Forelimb muscle (tissue), 1 donor: Measurements from ENCODE around the gene TM7SF3. TPM values are rescaled to one million over a fixed set of nuclear protein-coding genes. Genes with fewer than 3 reads are reported as not detected.

Source experiments
- DNase-seq: peaks from one replicate; pipeline ENCODE4 v3.0.0-alpha.2; 2013; ENCODE audit warnings: low read depth
- polyA plus RNA-seq: library from polyadenylated mRNA; unstranded; fragments of 120-200 nt; gene quantifications from one replicate; pipeline ENCODE4 v1.2.1, GENCODE V29; 2013; ENCODE audit not compliant: insufficient read length

The TM7SF3 gene
- polyA plus RNA-seq, 1 donor, result 26.8 TPM

DNA sequence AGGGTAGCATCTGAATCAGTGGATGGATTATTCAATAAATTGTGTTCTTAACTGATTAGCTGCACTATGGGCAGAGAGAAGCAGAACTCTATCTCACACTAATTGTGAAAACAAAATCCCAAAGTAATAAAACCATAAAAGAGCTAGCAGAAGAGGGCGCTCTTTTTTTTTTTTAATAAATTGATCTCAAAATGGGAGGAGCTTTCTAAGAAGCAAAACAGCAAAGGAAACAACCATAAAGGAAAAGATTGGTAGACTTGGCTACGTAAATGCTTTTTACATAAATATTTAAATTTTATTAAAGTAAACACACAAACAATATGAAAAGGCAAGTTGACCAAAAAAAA is 1.5 kb upstream of the TM7SF3 start:
- DNase-seq, result no peak

DNA sequence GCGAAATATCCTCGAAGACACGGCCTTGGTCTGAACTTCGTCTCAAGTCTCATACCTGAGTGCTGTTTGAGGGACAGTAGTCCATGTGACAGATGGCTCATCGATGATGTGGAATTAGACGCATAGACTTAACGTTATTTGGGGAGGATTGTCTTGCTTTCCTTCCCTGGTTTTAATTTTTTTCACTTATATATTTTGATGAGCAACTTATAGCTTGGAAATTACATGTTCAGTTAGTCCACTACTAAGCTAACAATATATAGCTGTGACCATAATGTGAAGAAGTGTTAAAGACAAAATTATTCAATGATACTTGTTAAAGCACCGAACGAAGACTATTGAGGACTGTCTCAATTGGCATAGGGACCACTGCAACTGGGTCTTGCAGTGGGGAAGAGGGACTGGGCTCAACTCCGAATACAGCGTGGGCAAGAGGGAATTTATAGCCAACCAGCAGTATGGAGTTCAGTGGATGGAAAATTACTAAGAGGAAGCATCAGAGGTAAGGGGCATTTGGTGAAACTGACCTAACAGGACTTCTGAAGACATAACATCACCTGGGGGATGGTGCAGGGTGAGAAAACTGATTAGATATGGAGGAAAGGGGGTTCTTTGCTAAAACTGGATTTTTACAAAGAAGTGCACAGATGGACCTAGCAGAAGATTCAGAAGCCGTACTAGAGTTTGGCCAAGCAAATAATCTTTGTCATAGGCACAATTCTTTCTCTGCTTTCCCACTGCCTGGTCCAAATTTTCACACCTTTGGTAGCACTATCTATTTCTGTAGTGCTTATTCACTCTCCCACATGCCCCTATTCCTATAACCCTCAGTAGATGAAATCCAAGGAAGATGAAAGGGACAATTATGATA is 910 bp upstream of the TM7SF3 start:
- DNase-seq, result no peak

DNA sequence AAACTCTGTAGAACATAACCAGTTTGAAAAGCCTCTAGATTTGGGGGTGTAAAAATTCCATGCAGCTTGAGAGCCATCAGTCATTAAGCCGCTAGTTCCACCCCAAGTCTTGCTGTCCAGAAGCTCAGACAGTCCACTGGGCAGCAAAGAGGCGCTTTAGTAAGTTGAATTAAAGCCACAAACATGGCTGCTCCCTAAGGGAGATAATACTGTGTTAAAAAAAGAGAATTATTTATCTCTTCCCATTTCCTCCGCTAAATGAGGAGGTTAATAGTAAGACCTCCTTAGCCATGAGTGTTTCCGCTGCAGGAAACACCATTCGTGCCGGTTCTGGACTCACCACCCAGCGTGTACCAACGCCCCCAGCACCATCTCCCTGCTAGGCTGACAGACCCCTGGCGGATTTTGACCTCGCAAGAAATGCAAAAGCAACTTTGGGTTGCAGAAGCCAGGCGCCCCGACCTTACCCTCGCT is 536 bp downstream of the TM7SF3 start:
- DNase-seq, result no peak

DNA sequence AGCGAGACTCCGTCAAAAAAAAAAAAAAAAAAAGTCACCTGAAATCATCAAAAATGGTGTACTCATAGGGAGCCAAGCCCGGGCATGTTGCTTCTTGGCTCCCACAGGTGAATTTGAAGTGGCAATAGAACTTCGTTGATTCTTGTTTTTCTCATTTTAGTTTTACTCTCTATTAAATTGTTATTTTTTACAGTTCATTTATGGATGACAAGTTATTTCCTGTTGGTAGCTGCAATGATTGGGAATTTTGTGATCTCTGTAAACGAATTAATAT is 1.3 kb downstream of the TM7SF3 start:
- DNase-seq, result no peak

DNA sequence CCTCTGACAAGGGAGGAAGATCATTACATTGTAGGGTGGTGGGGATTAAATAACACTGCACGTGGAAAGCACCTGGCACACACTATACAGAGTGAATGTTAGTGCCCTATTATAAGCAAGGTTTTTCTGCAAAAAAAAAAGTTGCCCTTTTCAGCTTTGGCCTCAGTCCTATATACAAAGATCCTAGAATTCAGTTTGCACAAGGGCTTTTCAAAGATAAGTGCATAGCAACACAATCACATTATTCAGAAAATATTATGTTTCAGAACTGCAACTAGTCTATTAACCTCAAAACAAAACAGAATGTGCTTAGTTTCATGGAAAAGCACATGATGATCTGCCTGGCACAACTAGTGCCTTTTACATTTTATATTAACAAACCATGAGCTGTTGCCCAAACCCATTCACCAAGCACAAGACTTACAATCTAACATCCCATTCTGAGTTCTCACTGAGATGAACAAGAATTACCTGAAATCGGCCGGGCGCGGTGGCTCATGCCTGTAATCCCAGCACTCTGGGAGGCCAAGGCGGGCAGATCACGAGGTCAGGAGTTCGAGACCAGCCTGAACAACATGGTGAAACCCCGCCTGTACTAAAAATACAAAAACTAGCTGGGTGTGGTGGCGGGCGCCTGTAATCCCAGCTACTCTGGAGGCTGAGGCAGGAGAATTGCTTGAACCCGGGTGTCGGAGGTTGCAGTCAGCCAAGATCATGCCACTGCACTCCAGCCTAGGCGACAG is 1.8 kb downstream of the TM7SF3 start:
- DNase-seq, result no peak

DNA sequence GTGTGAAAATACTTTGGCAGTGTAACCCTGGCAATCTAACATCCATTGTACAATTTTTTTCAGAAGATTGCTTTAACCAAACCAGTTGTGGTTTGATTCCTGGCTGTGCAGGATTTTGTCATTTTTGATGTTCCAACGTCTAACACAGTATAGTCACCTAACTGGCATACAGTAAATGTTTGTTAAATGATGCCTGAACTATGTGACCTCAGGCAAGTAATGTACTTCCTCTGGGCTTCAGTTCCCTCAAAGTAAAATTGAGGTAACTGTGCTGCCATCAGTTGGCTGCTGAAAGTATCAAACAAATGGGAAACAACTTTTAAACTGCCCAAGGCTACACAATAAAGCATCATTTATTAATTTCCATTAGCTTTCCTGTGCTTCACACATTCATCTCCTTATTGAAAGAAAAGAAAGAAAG is 4.3 kb downstream of the TM7SF3 start:
- no peak for DNase-seq

DNA sequence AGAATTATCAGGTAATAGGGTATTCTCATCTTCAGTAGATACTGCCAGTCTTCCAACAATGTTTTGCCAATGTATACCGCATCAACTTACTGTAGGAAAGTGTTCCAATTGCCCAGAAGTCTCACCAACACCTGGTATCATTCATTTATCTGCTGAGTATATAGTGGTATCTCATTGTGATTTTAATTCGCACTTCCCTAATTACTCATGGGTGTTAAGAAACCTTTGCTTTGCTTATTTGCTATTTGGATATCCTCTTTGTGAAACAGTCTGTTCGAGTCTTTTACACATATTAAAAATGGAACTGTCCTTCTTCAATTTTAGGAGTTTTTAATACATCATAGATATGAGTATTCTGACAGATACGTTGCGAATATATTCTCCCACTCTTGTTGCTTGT is 6.1 kb downstream of the TM7SF3 start:
- DNase-seq, result no peak

DNA sequence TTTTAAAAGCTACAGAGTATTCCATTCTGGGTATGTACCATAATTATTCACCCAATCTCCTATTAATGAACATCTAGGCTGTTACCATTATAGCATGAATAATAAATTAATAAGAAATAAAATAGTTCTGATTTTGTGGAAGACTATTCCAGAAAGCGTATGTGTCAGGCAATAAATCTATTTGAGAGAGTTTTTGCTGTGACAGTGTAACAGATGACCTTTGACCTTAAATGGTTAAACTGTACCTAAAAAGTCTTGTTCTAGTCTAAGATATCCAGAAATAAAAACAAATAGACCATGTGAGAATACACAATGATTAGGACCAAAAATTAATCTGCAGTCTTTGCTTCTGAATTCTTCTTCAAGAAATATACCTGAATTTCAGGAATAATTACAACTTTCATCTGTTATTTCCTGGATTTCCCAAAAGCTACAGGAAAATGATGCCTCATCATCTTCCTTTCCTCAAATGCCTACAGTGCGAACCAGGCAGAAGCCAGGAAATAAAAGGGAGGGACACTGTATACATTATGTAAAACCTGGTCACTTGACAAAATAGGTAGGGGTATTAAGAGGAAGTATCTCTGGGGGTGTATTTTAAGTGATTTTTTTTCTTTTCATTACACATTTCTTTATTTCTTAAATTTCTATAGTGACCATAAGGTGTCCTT is 7.3 kb downstream of the TM7SF3 start:
- no peak for DNase-seq

DNA sequence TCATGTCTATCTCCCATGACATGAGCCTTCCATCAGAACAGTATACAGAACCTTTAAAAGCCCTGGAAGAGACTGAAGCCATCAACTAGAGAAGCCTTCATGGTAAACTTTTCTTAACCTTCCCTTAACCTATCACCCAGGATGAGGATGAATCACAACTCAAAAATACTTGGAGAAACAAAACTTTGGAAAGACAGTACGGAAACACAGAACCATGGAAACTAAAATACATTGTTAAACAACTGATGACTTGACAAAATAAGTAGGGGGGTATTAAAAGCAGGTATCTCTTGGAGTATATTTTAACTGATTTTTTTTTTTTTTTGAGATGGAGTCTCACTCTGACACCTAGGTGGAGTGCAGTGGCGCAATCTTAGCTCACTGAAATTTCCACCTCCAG is 8.7 kb downstream of the TM7SF3 start:
- no peak for DNase-seq

DNA sequence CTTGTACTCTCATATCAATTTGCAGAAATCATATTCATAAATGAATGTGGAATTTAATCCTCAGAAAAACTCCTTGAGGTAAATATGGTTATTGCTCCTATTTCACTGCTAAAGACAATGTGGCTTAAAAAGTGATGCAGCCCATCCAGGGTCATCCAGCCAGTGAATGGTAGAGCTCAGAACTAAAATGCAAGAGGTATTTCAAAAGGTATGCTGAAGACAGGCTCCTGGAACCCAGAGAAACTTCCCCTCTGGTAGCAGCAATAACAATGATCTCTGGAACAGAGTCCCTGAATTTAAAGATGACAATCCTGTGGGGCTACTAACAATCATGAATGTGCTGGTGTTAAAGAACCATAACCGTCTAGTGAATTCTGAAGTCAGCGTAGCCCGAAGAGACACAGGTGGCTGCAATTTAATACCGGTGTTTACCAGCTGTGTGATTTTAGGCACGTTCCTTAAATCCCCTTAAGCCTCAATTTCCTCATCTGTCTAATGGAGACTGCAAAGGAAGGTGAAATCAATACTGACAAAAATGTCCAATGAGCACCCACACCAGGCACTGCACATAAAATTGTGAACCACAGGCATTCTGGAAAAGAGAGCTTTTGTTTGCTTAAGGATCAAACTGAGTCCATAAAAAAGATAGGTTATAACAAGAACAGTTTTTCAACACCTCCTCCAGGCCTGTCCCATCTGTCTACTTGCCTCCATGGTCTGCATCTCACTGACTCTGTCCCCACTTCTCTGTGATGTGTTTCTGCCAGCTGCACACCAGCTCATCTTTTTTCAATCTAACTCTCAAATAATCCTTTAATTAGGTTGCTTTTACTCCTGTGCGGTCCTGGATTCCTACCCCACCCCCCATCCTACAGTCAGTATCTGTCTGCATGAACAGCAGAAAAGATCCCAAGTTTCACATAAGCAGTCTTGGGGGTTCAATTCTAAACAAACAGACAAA is 10.5 kb downstream of the TM7SF3 start:
- no peak for DNase-seq

DNA sequence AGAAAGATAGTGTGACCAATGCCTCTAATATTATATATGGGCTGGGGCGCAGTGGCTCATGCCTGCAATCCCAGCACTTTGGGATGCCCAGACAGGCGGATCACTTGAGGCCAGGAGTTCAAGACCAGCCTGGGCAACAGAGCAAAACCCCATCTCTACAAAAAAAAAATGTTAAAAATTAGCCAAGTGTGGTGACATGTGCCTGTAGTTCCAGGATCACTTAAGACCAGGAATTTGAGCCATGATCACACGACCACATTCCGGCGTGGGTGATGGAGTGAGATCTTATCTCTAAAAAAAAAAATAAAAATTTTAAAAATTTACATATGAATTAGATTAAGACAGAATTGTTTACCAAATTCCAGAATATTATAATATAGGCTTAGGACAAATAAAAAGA is 12.0 kb downstream of the TM7SF3 start:
- no peak for DNase-seq

DNA sequence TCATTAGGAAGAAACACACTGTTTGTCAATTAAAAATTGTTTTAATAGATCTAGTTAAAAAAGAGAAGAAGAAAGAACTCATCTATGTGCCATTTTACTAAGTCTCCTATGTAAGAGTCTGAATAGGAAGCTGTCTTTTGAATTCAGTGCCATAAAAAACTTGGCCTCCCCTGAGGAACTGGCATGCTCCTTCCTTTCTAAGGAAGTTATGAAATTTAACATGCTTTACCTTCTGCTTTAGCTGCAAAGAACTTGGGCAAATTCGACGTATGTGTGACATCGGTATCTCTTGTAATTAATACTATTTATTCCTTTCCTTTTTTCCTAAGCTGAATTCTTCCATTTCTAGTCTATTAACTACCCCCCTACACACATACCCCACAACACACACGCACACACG is 12.5 kb downstream of the TM7SF3 start:
- no peak for DNase-seq

DNA sequence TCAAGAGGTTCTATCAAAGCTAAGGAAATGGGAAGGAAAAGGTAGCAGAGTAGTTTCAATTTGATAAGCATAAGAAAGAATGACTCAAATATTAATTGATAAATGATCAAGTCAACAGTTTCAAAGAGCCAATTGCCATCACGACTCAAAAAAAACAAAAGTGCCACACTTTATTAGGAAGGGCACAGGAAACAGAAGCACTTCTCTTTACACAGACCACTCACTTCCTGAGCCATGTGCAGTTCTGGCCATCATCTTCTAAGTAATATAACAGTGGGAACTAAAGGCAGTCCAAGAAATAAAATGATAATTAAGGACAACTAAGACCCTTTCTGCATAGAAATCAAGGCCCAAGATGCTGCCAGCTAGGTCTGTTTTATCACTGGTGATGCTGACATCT is 13.2 kb downstream of the TM7SF3 start:
- DNase-seq, result no peak

DNA sequence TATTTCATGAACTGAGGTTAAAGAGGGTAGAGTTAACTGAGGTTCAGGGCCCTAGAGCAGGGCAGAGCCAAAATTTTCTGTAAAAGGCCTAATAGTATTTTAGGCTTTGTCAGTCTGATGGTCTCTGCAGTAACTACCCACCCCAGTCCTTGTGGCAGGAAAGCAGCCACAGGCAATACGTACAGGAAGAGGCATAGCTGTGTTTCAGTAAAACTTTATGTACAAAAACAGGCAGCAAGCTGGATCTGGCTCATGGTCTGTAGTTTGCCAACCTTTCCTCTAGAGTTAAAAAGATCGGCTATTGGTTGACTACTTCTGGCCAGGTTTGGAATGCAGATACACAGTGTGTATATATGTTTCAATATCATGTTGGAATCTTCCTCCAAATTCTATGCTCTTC is 17.2 kb downstream of the TM7SF3 start:
- DNase-seq, result no peak

DNA sequence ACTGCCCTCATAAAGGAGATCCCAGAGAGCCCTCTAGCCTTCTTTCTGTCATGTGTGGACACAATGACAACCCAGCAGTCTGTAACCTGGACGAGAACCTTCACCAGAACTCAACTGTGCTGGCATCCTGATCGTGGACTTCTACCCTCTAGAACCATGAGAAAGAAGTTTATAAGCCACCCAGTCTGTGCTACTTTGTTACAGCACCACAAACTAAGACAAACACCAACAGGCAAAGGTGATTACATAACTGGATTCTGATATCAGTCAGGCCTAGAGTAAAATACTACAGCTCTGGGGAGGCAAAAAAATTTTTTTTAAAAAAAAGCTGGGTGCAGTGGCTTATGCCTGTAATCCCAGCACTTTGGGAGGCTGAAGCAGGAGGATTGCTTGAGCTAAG is 18.5 kb downstream of the TM7SF3 start:
- no peak for DNase-seq

DNA sequence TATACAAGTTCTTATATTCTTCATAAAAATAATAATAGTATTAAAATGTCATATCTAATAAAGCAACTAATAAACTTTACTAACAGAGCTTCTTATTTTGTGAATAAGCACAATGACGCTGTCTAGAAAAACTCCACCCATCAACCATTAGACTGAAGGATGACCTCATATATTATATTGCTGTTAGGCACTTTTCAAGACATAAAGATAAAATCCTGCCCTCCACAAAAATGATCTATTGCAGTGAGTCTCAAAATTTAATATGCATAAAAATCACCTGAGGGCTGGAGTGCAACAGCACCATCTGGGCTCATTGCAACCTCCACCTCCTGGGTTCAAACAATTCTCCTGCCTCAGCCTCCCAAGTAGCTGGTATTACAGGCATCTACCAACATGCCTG is 20.1 kb downstream of the TM7SF3 start:
- no peak for DNase-seq

DNA sequence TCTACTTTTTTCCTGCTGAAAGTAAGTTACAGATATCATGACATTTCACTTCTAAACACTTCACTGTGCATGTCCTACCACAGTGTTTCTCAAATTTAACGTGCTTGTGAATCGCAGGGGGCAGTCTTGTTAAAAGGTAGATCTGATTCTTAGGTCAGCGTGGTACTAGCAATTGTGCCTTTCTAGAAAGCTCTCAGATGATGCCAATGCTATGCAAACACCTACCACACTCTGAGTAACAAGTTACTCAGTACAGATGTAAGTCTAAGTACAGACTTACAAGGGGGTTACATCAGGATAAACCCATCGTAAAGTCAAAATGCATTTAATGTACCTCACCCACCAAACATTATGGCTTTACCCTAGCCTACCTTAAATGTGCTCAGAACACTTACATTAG is 22.4 kb downstream of the TM7SF3 start:
- DNase-seq, result no peak

DNA sequence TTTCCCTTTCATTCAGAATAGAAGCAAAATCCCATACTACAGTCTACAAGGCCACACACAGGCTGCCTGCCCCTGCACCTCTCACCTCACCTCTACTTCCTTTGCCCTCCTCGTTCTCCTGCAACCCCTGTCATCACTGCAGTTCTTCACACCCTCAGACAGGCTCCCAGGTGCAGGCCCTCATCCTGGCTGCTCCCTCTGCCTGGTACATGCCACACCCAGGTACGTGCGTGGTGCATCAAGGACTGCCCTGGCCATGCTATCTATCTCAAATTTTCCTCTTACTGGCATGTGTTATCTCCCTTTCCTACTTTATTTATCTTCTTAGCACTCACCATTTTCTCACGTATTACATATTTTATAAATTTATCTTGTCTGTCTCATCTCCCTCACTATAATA is 24.3 kb downstream of the TM7SF3 start:
- no peak for DNase-seq

DNA sequence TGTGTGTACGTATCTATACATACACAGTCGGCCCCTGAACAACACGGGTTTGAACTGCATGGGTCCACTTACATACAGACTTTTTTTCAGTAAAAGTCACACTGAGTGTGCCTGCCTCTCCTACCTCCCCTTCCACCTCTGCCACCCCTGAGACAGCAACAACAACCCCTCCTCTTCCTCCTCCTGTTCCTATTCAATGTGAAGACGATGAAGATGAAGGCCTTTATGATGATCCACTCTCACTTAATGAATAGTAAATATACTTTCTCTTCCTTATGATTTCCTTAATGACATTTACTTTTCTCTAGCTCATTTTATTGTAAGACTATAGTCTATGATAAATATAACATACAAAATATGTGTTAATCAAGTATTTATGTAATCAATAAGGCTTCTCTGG is 25.5 kb downstream of the TM7SF3 start:
- no peak for DNase-seq

DNA sequence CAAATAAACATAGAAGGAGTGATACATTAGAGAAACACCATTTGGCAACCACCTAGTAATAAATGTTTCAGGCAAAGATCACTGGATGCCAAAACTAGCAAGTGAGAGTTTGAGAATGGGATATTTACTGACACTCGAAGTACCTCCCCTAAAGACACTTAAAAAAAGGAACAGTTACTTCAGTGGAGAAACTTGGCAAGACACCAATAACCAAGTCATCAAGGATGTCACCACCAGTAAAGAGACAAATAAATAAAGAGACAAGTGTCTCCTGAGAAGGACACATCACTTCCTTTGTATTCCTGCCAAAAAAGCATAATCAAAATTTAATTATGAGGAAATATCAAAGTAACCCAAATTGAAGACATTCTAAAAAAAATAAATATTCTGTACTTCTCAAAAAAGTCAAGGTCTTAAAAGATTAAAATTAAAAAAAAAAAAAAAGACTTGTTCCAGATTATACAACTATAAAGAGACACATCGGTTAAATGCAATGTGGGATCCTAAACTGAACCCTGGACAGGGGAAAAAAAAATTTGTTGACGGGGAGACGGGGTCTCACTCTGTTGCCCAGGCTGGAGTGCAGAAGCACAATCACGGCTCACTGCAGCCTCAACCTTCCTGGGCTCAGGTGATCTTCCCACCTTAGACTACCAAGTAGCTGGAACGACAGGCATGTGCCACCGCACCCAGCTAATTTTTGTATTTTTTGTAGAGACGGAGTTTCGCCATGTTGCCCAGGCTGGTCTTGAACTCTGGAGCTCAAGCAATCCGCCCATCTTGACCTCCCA is 26.4 kb downstream of the TM7SF3 start:
- DNase-seq, result no peak

DNA sequence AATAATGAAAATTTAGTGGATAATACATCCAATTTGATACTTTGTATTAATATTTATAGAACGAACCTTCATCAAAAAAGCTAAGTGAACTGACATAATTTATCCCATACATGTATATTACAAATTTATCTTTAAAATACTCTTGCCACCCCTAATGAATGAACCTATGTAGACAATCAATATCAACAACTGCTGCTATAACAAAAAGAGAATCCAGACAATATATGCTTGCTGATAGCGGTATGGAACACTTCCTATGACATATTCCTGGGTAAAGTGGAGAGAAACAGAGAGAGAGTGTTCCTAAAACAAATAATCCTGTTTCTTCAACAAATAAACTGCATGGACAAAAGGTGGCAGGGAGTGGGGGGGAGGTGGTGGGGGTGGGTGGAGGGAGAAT is 31.3 kb downstream of the TM7SF3 start:
- DNase-seq, result no peak
